CD4-positive, CD25-positive, alpha-beta regulatory T cell (primary cell): Measurements from ENCODE around the gene KLF8. TPM values are rescaled to one million over a fixed set of nuclear protein-coding genes. Genes with fewer than 3 reads are reported as not detected.

Experiments
- ATAC-seq, 2 donors: fragments of 150-1000 bp; cut with Tn5 transposase; one replicate each; pipeline ENCODE4 v1.10.0; 2021; ENCODE audit warnings: low read depth in 2 of 2, moderate number of reproducible peaks in 2 of 2, moderate library complexity in 1 of 2
- DNase-seq, 3 donors: peaks; one replicate each; pipeline versions ENCODE4 v3.0.0 to v3.0.0-alpha.2; 2012 to 2022; ENCODE audit warnings: mixed read lengths in 1 of 3
- H3K27ac ChIP-seq: one replicate; pipeline ENCODE4 v1.7.0; 2013; ENCODE audit warnings: mild to moderate bottlenecking, low read length; ENCODE audit not compliant: insufficient read depth, poor library complexity, severe bottlenecking
- H3K27me3 ChIP-seq: one replicate; pipeline ENCODE4 v1.7.0; 2013; ENCODE audit warnings: low read length; ENCODE audit not compliant: control insufficient read depth, insufficient read depth
- H3K36me3 ChIP-seq: one replicate; pipeline ENCODE4 v1.7.0; 2013; ENCODE audit warnings: mild to moderate bottlenecking, low read length, moderate library complexity; ENCODE audit not compliant: control insufficient read depth, insufficient read depth
- H3K4me1 ChIP-seq: 2 replicates; pipeline ENCODE4 v1.7.0; 2013; ENCODE audit warnings: mild to moderate bottlenecking, low read length; ENCODE audit not compliant: insufficient read depth, control insufficient read depth, poor library complexity, severe bottlenecking
- H3K4me3 ChIP-seq: one replicate; pipeline ENCODE4 v1.7.0; 2013; ENCODE audit warnings: low read depth, mild to moderate bottlenecking, low read length, moderate library complexity
- H3K9me3 ChIP-seq, 2 experiments: 1 replicate in 1 of 2; 2 replicates in 1 of 2; pipeline ENCODE4 v1.7.0; 2013; ENCODE audit warnings: low read length in 2 of 2, mild to moderate bottlenecking in 1 of 2, moderate library complexity in 1 of 2; ENCODE audit not compliant: control insufficient read depth in 2 of 2
- H3K27ac Mint-ChIP-seq, 3 donors: one replicate each; pipeline ENCODE4 v1.8.0; 2020 to 2022; ENCODE audit warnings: mild to moderate bottlenecking in 3 of 3, mixed read lengths in 3 of 3, moderate library complexity in 2 of 3
- H3K27me3 Mint-ChIP-seq: one replicate; pipeline ENCODE4 v1.8.0; 2022; ENCODE audit warnings: mild to moderate bottlenecking, mixed read lengths
- H3K36me3 Mint-ChIP-seq: one replicate; pipeline ENCODE4 v1.8.0; 2020; ENCODE audit warnings: mixed read lengths
- H3K4me1 Mint-ChIP-seq, 4 donors: one replicate each; pipeline ENCODE4 v1.8.0; 2020 to 2022; ENCODE audit warnings: mixed read lengths in 4 of 4, mild to moderate bottlenecking in 1 of 4
- H3K4me3 Mint-ChIP-seq, 4 donors: one replicate each; pipeline ENCODE4 v1.8.0; 2020 to 2022; ENCODE audit warnings: mild to moderate bottlenecking in 4 of 4, mixed read lengths in 4 of 4, moderate library complexity in 3 of 4
- H3K9me3 Mint-ChIP-seq, 7 donors: one replicate each; pipeline ENCODE4 v1.8.0; 2020 to 2022; ENCODE audit warnings: mixed read lengths in 7 of 7, mild to moderate bottlenecking in 3 of 7, moderate library complexity in 2 of 7
- polyA plus RNA-seq, 4 donors: library from polyadenylated mRNA; unstranded; fragments of 300-500 nt; fragmentation: Illumina TruSeq; gene quantifications; one replicate each; pipeline ENCODE4 v1.2.3, GENCODE V29; 2021
- total RNA-seq: library from RNA; stranded (reverse); gene quantifications from one replicate; pipeline ENCODE4 v1.2.3, GENCODE V29; 2022

KLF8 gene
- total and polyA plus RNA-seq, 5 donors from 2014 or later, result 0.42 to 12.1 (median 1.4) TPM

DNA sequence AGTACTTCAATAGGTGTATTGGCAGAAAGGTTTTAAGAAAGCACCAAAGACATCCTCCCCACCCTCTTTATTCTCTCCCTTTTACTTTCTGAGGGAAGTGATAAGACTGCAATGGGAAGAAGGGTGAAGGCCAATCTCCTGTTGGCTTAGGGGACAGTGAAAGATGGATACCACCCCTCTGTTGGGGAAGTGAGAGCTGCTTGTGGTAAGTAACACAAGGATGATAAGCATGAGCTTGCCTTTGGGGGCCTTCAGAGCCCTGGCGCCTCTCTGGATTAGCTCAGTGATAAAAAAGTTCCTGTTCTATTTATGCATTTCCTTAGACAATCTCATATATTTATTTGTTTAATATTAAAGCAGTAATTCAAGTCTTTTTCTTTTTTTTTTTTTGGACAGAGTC is 5.2 kb upstream of the KLF8 start:
- ATAC-seq (no peak), DNase-seq (no peak)
- no peaks in the 10 kb centered on the region for H3K27me3 Mint-ChIP-seq
- peaks cover 3% of the 10 kb centered on the region for H3K4me1 ChIP-seq
- H3K9me3 ChIP-seq, result no peaks in the 10 kb centered on the region
- peaks cover 0 to 8% (median 0%) of the 10 kb centered on the region in 4 donors for H3K4me1 Mint-ChIP-seq
- no peaks in the 10 kb centered on the region for H3K36me3 ChIP-seq
- peaks cover 0 to 2% (median 0%) of the 10 kb centered on the region in 7 donors for H3K9me3 Mint-ChIP-seq
- H3K36me3 Mint-ChIP-seq, result no peaks in the 10 kb centered on the region
- no peak overlapping the region for H3K4me3 ChIP-seq
- no peak overlapping the region for H3K27ac Mint-ChIP-seq
- H3K27me3 ChIP-seq, result peaks cover 1% of the 10 kb centered on the region
- H3K4me3 Mint-ChIP-seq, result no peak overlapping the region
- no peak overlapping the region for H3K27ac ChIP-seq

DNA sequence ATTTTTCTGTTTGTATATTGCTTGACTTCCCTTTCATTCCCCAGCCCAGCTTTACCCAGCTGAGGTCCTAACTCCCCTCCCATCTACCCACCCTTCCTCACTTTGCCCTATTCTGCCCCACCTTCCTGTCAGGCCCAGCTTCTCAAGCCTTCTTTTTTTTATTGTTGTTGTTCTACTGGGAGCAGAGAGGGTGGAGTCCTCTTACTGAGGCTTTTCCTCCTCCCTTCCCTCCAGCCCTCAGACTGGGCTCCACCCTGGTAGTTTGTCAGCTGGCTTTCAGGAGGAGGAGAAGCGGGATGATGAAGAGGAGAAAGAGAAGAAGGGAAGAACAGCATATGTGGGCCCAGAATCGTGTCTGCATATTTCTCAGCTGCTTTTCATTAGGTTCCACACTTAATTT is 3.2 kb upstream of the KLF8 start:
- H3K4me3 Mint-ChIP-seq, result peak overlapping the region in 1 of 4 donors; percentile 54
- H3K27ac Mint-ChIP-seq, result no peak overlapping the region
- H3K9me3 Mint-ChIP-seq, result peaks cover 0 to 2% (median 0%) of the 10 kb centered on the region in 7 donors

DNA sequence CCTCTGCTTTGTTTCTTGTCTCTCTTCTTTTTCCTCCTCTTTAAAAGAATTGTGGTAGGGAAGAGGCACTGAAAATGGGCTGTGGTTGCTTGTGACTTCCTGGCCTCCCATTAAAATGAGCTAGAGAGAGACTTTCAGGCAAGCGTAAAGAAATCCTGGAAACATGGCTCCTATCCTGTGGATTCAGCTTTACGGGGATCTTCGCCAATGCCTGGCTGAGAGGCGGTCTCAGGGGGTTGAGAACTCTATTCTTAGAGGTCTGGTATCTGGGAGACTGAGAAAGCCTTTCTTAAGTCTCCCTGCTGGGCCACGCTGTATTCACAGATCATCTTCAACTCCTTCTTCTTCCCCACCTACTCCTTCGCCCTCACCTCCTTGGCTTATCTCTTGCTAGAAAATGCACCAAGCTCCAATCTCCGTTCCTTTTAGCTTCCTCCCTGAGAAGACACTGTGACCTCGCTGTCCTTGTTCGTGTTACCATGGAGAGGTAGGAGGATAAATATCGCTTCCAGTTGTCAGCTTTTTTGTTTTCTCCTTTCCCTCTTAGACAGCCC is 542 bp upstream of the KLF8 start:
- Mint-ChIP-seq H3K27ac (peak overlapping the region in 1 of 3 donors; percentile 12), H3K4me1 (peaks cover 0 to 15% (median 9%) of the 10 kb centered on the region in 4 donors), H3K4me3 (peak overlapping the region; percentile 43 to 86 (median 82)), H3K9me3 (peaks cover 0 to 2% (median 0%) of the 10 kb centered on the region in 7 donors), H3K36me3 (no peaks in the 10 kb centered on the region), H3K27me3 (no peaks in the 10 kb centered on the region)
- H3K4me3 ChIP-seq, result peak overlapping the region; percentile 6
- ATAC-seq (no peak), DNase-seq (no peak)
- H3K27ac ChIP-seq, result no peak overlapping the region
- peaks cover 9% of the 10 kb centered on the region for H3K4me1 ChIP-seq
- no peaks in the 10 kb centered on the region for H3K36me3 ChIP-seq
- H3K27me3 ChIP-seq, result peaks cover 1% of the 10 kb centered on the region
- H3K9me3 ChIP-seq, result no peaks in the 10 kb centered on the region

More for the DNA sequence above, 3.2 kb upstream of the KLF8 start:
- H3K9me3 ChIP-seq, result no peaks in the 10 kb centered on the region
- H3K36me3 ChIP-seq, result no peaks in the 10 kb centered on the region
- H3K27me3 ChIP-seq, result peaks cover 1% of the 10 kb centered on the region
- peaks cover 7% of the 10 kb centered on the region for H3K4me1 ChIP-seq
- H3K4me3 ChIP-seq, result no peak overlapping the region
- DNase-seq, result no peak
- no peak for ATAC-seq
- Mint-ChIP-seq H3K36me3 (no peaks in the 10 kb centered on the region), H3K27me3 (no peaks in the 10 kb centered on the region), H3K4me1 (peaks cover 0 to 12% (median 2%) of the 10 kb centered on the region in 4 donors)
- H3K27ac ChIP-seq, result no peak overlapping the region

DNA sequence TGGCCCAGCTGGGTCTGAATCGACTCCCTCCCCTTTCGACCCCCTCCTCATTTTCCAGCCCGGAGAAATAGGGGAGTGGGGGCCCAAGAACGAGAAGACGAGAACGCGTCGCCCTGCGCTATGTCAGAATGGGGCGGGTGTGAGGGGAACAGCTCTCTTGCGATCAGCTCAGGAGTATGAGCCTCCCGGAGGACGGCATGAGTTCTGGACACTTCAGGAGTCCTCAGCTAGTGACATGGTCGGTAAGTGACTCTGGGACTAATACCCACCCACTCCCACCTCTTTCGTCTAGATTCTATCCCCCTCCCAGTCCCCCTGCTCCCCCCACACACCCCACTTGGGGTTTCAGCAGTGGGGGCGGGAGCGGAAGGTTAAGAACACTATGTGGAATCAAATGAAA is 944 bp downstream of the KLF8 start:
- peak overlapping the region; percentile 51 for H3K4me3 ChIP-seq
- no peak overlapping the region for H3K27ac ChIP-seq
- Mint-ChIP-seq H3K27ac (peak overlapping the region in 1 of 3 donors; percentile 75), H3K4me1 (peaks cover 0 to 15% (median 9%) of the 10 kb centered on the region in 4 donors), H3K27me3 (no peaks in the 10 kb centered on the region), H3K9me3 (peaks cover 0 to 2% (median 0%) of the 10 kb centered on the region in 7 donors), H3K36me3 (no peaks in the 10 kb centered on the region), H3K4me3 (peak overlapping the region; percentile 72 to 94 (median 82))
- ATAC-seq (no peak), DNase-seq (no peak)
- H3K36me3 ChIP-seq, result no peaks in the 10 kb centered on the region
- H3K27me3 ChIP-seq, result peaks cover 1% of the 10 kb centered on the region
- peaks cover 9% of the 10 kb centered on the region for H3K4me1 ChIP-seq
- H3K9me3 ChIP-seq, result no peaks in the 10 kb centered on the region

DNA sequence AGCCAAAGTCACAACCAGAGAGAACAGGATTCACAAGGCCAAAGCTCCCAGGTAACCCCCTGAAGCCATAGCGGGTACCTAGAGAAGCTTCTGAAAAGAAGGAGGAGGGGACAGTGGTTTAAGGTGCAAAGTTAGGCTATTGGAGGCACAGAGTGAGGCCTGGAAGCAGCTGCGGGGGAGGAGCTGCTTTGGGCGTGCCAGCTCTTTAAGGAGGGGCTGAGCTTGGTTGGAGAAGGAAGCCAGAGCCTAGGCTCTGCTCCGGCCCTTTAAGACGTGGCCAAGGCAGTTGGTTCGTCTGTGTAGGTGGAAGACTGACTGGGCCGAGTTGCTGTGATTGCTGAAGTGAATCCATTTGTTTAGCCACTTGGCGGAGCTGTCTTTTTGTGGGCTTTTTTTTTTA is 1.5 kb downstream of the KLF8 start:
- peak in 1 of 3 donors; percentile 53 for DNase-seq
- H3K4me3 Mint-ChIP-seq, result peak overlapping the region; percentile 72 to 94 (median 82)
- no peaks in the 10 kb centered on the region for H3K36me3 Mint-ChIP-seq
- Histone ChIP-seq H3K4me1 (peaks cover 9% of the 10 kb centered on the region), H3K4me3 (peak overlapping the region; percentile 48), H3K27me3 (peaks cover 1% of the 10 kb centered on the region), H3K27ac (no peak overlapping the region), H3K36me3 (no peaks in the 10 kb centered on the region), H3K9me3 (no peaks in the 10 kb centered on the region)
- peak in 1 of 2 donors; percentile 52 for ATAC-seq
- peaks cover 0 to 2% (median 0%) of the 10 kb centered on the region in 7 donors for H3K9me3 Mint-ChIP-seq
- H3K27ac Mint-ChIP-seq, result peak overlapping the region in 1 of 3 donors; percentile 75
- peaks cover 0 to 15% (median 9%) of the 10 kb centered on the region in 4 donors for H3K4me1 Mint-ChIP-seq
- H3K27me3 Mint-ChIP-seq, result no peaks in the 10 kb centered on the region

DNA sequence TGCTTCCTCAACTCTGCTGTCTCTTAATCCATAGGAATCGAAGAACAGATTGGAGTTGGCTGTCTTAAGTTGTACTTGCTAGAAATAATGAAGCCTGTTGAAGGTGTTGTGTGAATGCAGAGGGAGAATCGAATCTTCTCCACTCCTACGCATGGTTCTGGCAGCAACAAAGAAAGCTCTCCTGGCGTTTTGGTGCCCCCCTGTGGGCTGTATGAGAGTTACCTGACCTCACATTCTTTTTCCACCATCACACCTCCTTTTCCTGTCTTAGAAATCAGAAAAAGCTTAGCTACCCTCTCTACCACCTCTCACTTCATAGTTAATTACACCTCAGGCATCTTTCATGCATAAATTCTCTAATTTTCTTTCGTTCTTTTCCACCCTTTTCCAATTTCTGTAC is 16.3 kb downstream of the KLF8 start:
- Mint-ChIP-seq H3K4me3 (no peak overlapping the region), H3K4me1 (peaks cover 0 to 6% (median 0%) of the 10 kb centered on the region in 4 donors), H3K27ac (no peak overlapping the region), H3K27me3 (no peaks in the 10 kb centered on the region), H3K36me3 (no peaks in the 10 kb centered on the region), H3K9me3 (no peaks in the 10 kb centered on the region)
- ATAC-seq (peak; percentile 67 to 82), DNase-seq (peak; percentile 13 to 74 (median 52))
- no peaks in the 10 kb centered on the region for H3K4me1 ChIP-seq
- no peaks in the 10 kb centered on the region for H3K27me3 ChIP-seq
- no peaks in the 10 kb centered on the region for H3K9me3 ChIP-seq
- no peak overlapping the region for H3K4me3 ChIP-seq
- H3K27ac ChIP-seq, result no peak overlapping the region
- no peaks in the 10 kb centered on the region for H3K36me3 ChIP-seq

DNA sequence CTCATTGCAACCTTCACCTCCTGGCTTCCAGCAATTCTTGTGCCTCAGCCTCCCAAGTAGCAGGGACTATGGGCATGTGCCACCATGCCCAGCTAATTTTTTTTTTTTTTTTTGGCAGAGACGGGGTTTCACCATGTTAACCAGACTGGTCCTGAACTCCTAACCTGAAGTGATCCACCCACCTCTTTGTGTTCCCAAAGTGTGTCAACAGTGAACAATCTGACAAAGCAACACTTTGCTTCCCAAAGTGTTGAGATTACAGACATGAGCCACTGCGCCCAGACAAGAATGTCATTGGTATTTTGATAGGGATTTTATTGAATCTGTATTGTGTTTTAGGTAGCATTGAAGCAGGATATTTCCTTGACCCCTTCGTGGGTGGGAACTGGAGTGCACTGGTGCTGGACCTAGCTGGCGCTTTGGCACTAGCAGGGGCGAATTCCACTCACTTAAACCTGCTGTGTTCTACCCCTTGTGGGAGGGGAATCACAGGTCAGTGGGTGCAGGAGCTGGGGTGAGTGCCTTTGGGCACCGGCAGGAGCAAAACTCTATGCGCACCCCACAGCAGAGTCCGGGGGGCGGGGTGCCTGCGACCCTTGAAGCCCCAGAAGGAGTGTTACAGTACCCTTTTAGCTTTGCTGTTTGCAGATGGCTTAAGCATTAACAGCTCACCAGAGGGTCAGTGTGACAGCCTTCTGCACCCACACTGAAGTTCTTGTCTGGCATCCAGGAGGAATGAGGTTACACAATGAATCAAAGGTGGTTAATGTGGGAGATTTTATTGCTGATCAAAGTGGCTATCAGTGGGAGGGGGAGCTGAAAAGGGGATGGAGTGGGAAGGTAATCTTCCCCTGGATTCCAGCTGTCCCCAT is 21.9 kb downstream of the KLF8 start:
- H3K36me3 Mint-ChIP-seq, result no peaks in the 10 kb centered on the region
- no peak for DNase-seq
- Histone ChIP-seq H3K4me1 (no peaks in the 10 kb centered on the region), H3K4me3 (no peak overlapping the region), H3K36me3 (no peaks in the 10 kb centered on the region), H3K9me3 (no peaks in the 10 kb centered on the region), H3K27ac (no peak overlapping the region), H3K27me3 (no peaks in the 10 kb centered on the region)
- no peak overlapping the region for H3K4me3 Mint-ChIP-seq
- ATAC-seq, result no peak
- H3K9me3 Mint-ChIP-seq, result no peaks in the 10 kb centered on the region
- no peak overlapping the region for H3K27ac Mint-ChIP-seq
- no peaks in the 10 kb centered on the region for H3K4me1 Mint-ChIP-seq
- no peaks in the 10 kb centered on the region for H3K27me3 Mint-ChIP-seq
